GM12872 (cell line): ENCODE results near the gene PDE5A.

Source experiments
- CTCF ChIP-seq: IDR thresholded peaks from 3 replicates; pipeline ENCODE4 v1.5.1; 2011; ENCODE audit warnings: low read depth, mild to moderate bottlenecking, low read length, moderate library complexity; ENCODE audit not compliant: insufficient read depth

The PDE5A gene

DNA sequence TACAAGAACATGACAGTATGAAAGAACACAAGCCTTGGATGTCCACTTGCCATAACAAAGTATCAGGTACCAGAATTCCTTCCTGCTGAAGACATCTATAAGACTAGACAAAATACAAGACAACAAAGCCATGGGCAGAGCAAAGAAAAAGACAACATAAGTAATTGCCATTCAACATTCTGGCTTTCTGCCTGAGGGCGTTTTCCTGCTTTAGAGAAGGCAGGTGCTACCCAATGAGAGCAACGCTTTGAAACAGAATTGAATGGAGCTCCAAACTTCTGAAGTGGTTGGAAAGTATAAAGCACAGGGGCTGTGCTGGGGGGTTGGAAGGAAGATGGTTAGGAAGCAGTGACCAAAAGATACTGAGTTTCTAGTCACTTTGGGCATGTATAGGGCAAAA is 30.1 kb downstream of the PDE5A start:
- TF ChIP-seq CTCF = no peak

GRCh38 chr4:119597377-119597776 is 31.2 kb downstream of the PDE5A start:
- TF ChIP-seq CTCF = no peak

DNA sequence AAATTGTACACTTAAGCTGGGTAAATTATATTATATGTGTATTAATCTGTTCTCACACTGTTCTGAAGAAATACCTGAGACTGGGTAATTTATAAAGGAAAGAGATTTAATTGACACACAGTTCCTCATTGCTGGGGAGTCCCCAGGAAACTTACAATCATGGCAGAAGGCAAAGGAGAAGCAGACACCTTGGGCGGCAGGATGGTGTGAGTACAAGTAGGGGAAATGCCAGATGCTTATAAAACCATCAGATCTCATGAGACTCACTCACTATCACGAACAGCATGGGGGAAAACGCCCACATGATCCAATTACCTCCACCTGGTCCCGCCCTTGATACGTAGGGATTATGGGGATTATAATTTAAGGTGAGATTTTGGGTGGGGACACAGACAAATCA is 34.9 kb downstream of the PDE5A start:
- no peak for TF ChIP-seq CTCF

DNA sequence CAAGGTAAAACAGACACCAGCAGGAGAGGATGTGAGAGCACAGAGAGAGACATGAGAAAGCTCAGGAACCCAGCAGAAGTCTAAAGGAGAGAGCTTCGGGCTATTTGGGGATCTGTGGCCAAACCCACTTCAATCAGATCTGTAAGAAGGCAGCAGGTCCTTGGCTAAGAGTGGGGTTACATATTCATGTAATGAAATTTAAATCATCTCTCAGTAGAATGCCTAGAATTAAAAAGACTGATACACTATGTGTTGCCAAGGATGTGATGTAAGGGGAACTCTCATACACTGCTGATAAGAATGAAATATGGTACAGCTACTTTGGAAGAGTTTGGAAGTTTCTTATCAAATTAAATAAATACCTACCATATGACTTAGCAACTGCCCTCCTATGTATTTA is 35.8 kb downstream of the PDE5A start:
- no peak for TF ChIP-seq CTCF

DNA sequence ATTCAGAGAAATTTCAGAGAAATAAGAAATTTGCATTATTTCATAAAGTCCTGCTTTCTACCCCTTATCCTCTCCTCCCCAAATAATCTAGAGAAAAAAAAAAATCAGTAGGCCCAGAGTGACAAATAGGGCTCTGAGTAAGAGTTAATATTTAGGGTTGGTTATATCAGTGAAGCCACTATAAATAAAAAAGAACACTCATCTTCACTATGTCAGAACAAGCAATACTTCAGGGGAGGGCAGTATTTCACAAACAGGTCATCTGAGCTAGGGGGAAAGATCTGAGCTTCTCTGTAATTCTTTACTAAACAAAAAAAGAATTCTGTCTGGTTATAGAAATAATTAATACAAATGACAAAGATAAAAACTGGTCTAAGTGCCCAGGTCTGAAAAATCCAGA is 39.4 kb downstream of the PDE5A start:
- no peak for TF ChIP-seq CTCF

GRCh38 chr4:119587796-119588195 is 40.8 kb downstream of the PDE5A start:
- no peak for TF ChIP-seq CTCF

- no peak for TF ChIP-seq CTCF
Measured at GRCh38 chr4:119585771-119586170, 42.8 kb downstream of the PDE5A start.
